RPMI8226 (cell line): Measurements from ENCODE around the gene CES2.
"Not testable (repeated sequence)": the region's sequence is repeated elsewhere in the genome, so short reads cannot be mapped to it uniquely, and the experiment has no call there.

Source experiments
- DNase-seq: peaks from one replicate; pipeline ENCODE4 v3.0.0-alpha.2; 2015

The CES2 gene

DNA sequence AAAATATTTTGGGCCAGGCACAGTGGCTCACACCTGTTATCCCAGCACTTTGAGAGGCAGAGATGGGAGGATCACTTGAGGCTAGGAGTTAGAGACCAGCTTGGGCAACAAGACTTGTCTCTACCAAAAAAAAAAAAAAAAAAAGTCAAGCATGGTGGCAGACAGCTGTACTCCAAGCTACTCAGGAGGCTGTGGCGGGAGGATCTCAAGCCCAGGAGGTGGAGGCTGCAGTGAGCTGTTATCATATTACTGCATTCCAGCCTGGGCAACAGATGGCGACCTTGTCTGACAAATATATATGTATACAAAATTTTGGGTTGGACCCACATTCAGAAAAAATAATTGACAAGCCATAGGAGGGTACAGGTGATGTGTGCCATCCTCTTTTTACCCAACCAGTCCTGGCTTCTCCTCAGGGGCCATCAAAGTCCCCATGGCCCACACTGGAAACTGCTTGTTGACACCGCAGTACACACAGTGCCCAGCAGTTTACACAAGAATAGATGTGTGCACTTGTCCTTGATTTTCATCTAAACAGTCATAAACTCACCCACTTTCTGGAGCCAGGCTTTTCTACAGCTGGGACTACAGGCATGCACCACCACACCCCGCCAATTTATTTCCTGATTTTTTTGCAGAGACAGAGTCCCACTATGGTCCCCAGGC lies 1.7 kb downstream of the CES2 start:
- DNase-seq, result no peak

DNA sequence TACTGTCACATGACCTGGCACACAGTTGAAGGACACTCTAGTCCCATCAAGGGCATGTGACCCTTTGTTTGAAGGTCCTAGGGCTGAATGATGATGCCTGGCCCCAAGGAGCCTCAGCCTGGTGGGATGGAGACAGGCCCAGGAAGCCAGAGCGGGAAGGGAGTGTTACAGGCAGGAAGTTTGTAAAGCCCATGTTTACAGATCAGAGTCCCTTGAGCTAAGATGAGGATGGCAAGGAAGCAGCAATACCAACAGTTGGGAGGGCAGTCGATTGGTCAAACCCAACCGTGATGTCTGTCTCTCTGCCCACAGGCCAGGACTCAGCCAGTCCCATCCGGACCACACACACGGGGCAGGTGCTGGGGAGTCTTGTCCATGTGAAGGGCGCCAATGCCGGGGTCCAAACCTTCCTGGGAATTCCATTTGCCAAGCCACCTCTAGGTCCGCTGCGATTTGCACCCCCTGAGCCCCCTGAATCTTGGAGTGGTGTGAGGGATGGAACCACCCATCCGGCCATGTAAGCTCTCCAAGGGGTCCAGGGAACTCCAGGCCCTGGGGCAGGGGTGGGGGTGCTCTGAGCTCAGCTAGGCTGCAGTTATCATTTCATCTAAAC lies 2.5 kb downstream of the CES2 start:
- no peak for DNase-seq

- DNase-seq, result no peak
Observed at GRCh38 chr16:66939366-66939765, 4.0 kb downstream of the CES2 start.

DNA sequence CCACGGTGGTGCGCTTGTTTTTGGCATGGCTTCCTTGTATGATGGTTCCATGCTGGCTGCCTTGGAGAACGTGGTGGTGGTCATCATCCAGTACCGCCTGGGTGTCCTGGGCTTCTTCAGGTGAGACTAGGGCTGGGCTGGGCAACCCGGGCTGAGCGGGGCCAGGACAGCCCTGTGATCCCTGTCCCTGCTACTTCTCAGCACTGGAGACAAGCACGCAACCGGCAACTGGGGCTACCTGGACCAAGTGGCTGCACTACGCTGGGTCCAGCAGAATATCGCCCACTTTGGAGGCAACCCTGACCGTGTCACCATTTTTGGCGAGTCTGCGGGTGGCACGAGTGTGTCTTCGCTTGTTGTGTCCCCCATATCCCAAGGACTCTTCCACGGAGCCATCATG lies 4.9 kb downstream of the CES2 start:
- DNase-seq, result no peak

DNA sequence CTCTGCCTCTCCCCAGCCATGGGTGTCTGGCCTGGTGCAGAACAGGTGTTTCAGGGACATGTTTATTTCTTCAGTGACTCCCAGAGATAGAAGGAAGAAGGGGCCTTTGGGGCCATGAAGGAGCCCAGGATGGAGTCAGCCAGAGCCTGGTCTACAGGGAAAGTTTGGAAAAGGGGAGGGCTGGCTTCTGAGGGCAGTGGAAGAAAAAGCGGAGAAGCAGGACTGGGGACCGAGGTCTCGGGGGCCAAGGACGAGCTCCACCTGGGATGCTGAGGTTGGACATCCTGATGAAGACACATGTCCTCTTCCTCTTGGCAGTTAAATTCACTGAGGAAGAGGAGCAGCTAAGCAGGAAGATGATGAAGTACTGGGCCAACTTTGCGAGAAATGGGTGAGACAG lies 7.7 kb downstream of the CES2 start:
- no peak for DNase-seq

GRCh38 chr16:66943426-66944053 lies 8.2 kb downstream of the CES2 start:
- DNase-seq, result no peak

- DNase-seq, result no peak
Observed at GRCh38 chr16:66944054-66944441, 8.7 kb downstream of the CES2 start.

DNA sequence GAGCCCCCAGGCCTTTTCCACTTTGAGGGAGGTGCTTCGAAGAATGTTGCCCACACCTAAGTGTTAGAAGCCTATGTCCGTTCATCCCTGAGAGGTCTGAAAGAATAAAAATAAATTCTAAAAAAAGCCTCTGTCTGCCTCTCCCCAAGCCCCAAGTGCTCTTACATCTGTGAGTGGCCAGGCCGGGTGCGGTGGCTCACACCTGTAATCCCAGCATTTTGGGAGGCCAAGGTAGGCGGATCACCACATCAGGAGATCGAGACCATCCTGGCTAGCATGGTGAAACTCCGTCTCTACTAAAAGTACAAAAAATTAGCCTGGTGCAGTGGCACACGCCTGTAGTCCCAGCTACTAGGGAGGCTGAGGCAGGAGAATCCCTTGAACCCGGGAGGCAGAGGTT lies 9.7 kb downstream of the CES2 start:
- DNase-seq, result not testable (repeated sequence)

DNA sequence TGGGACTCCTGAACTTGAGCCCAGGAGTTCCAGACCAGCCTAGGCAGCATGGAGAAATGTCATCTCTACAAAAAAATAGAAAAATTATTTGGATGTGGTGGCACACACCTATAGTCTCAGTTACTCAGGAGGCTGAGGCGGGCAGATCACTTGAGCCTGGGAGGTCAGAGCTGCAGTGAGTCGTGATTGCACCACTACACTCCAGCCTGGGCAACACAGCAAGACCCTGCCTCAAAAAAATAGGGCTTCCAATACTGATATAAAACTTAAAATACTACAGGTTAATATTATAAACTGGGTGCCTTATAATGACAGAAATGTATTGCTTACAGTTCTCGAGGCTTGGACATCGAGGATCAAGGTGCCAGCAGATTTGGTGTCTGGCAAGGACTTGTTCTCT lies 10.6 kb downstream of the CES2 start:
- no peak for DNase-seq

- no peak for DNase-seq
Observed at GRCh38 chr16:66946541-66946940, 11.2 kb downstream of the CES2 start.

DNA sequence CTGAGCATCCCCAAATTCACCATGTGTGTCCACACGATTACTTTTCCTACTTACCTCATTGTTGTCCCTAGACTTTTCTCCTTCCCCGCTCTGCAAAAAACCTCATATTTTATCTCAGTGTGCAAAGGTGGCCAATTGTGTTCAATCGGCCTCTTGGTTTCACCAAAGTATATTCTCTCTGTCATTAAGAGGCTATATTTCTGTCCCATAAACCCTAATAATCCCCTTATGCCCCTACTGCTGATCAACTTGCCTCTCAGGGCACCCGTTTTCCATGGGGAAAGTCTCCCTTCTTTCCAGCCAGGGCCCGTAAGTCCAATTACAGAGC lies 11.6 kb downstream of the CES2 start:
- no peak for DNase-seq

DNA sequence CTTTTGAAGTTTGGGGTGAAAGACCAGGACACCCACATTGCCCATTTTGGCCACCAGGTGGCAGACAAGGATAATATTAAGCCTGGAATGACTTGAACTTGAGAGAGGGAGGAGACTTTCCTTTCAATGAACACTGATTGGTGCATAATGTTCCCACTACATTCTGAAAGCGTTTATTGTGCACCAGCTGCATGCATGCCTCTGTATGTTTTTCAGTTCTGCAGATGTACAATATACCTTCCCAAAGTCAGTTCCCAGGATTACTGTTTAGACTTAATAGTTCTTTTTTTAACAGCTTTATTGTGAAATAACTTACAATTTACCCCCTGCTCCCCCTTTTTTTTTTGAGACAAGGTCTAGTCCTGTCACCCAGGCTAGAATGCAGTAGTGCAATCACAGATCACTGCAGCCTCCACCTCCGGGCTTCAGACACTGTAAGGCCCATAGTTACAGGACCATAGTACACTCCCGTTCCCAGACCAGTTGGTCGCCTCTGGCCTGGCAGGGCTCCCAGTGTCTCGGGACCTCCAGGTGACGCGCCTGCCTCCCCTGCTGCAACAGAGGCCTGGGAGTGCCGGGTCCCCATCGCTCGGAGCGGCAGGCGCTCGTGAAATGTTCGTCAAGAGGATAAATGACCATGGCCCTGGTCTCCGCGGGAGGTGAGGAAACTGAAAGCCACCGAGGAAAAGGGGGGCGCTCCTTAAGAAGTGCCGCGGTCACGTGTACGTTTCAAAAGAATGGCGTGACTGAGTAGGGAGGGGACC lies 12.2 kb downstream of the CES2 start:
- DNase-seq, result peak; percentile 88

GRCh38 chr16:66948134-66948836 lies 13.0 kb downstream of the CES2 start:
- no peak for DNase-seq

DNA sequence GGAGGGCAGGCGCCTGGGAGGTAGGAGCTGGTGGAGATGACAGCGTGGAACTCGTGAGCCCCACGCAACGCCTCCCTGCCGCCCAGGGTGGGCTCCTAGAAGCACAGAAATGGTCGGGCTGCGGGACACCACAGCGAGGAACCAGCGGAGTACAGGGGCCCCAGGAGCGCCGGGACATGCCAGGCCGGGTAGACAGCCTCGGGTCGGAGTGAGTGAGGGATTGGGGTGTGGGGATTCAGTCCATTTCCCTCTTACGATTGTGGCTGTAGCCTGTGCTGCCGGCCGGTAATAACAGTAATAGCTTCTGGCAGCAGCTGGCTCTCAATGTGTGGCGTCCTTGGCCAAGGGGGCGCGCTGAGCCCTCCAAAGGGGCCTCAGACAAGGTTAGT lies 13.5 kb downstream of the CES2 start:
- no peak for DNase-seq

- no peak for DNase-seq
Observed at GRCh38 chr16:66949472-66949871, 14.2 kb downstream of the CES2 start.

DNA sequence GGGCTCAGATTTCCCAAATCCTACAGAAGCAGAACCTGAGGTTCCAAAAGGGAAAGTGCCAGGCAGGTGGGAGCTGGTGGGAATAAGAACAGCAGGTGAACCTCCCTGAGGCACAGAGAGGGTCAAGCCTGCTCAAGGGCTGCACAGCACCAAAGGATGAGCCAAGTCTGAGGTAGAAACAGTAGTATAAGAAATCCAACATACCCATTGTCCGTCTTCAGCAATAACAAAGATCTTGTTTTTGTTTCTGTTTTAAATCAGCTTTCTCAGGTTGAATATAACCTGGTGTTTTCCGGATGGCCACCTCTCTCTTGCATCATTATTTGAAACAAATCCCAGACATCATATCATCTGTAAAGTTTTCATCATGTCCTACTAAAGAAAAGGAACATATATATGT lies 15.1 kb downstream of the CES2 start:
- no peak for DNase-seq

- no peak for DNase-seq
Observed at GRCh38 chr16:66950971-66951790, 15.9 kb downstream of the CES2 start.

DNA sequence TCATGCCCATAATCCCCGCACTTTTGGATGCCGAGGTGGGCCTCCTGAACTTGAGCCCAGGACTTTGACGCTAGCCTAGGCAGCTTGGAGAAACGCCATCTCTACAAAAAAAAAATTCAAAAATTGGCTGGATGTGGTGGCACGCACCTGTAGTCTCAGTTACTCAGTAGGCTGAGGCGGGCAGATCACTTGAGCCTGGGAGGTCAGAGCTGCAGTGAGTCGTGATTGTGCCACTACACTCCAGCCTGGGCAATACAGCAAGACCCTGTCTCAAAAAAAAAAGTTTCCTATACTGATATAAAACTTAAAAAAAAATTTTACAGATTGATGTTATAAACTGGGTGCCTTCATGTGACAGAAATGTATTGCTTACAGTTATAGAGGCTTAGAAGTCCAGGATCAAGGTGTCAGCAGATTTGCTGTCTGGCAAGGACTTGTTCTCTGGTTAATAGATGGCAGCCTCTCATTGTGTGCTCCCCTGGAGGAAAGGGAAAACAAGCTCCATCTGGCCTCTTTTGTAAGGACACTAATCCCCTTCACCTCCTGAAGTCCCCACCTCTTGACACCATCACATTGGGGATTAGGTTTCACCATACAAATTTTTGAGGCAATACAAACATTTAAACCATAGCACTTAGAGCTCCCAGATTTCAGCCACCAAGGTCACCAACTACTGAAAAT lies 17.3 kb downstream of the CES2 start:
- DNase-seq, result no peak

DNA sequence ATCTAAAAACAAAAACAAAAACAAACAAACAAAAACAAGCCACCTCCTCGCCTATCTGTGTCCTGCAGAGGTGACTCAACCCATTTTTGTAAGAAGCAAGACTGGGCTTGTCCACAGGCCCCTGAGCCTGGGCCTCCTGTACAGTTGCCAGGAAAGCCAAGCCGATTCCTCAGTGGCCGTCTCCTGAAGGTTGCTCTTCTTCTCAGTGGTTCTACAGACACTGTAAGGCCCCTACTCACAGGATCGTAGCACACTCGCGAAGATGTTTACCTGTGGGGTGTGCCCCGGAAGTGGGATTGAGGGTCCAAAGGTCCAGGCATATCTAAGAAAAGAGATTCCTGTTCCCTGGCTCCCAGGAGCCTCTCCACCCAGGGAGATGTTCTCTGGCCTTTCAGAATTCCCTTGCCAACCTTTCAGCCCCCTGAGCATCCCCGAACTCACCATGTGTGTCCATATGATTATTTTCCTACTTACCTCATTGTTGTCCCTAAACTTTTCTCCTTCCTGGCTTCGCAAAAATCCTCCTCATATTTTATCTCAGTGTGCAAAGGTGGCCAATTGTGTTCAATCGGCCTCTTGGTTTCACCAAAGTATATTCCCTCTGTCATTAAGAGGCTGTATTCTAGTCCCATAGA lies 18.3 kb downstream of the CES2 start:
- no peak for DNase-seq

DNA sequence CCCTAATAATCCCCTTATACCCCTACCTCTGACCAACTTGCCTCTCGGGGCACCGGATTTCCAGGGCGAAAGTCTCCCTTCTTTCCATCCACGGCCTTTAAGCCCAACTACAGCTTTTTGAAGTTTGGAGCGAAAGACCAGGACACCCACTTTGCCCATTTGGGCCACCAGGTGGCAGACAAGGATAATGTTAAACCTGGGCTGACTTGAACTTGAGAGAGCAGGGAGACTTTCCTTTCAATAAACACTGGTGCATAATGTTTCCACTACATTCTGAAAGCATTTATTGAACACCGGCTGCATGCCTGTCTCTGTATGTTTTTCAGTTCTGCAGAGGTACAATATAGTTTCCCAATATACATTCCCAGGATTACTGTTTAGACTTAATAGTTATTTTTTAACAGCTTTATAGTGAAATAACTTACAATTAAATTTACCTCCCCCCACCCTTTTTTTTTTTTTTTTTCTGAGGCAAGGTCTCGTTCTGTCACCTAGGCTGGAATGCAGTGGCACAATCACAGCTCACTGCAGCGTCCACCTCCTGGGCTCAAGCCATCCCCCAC lies 18.9 kb downstream of the CES2 start:
- peak; percentile 86 for DNase-seq
